ENCODE measurements around the gene VPS13C.

The VPS13C gene

GRCh38 chr15:61815356-61816083, 244.7 kb downstream of the VPS13C start:
- DNase-seq (ENCODE audit: low read depth in 2 of 2) = no peak

- no peak for DNase-seq (ENCODE audit: low read depth in 2 of 2)
Observed at GRCh38 chr15:61812476-61812875, 247.8 kb downstream of the VPS13C start.

GRCh38 chr15:61811952-61812351, 248.3 kb downstream of the VPS13C start:
- no peak for DNase-seq (ENCODE audit: low read depth in 2 of 2)

- no peak for DNase-seq (ENCODE audit: low read depth in 2 of 2)
Observed at GRCh38 chr15:61809216-61809615, 251.0 kb downstream of the VPS13C start.

- DNase-seq (ENCODE audit: low read depth in 2 of 2) = no peak
Observed at GRCh38 chr15:61807281-61807929, 252.8 kb downstream of the VPS13C start.
